DMS153 (cell line): Measurements from ENCODE around the gene SMYD3.
"Not testable (repeated sequence)": the region's sequence is repeated elsewhere in the genome, so short reads cannot be mapped to it uniquely, and the experiment has no call there.

Experiments used
- DNase-seq: peaks from one replicate; lab custom pipeline; 2025; lab: John Stamatoyannopoulos, UW

Gene SMYD3

DNA sequence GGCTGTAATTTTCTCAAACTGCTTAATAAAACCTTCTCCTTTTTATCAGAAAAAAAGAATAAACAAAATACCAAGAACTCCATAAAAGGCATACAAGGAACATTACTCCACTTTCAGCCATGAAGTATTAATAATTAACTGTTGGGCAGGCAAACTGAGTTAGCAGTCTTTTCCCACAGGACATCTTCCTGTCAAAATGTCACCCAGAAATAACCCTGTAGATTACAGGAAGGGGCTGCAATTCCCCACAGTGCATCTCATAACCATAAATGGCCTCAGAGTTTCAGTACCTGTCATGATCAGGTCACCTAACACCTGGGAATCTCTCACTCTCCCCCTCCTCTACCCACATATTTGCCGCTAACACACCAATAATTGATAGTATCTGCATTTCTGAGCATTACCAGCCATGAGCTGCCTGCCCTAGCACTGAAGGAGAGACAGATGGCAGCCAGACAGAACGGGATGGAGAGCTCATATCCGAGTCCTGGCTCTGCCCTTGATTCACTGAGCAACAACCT lies 475.0 kb downstream of the SMYD3 start:
- no peak for DNase-seq

DNA sequence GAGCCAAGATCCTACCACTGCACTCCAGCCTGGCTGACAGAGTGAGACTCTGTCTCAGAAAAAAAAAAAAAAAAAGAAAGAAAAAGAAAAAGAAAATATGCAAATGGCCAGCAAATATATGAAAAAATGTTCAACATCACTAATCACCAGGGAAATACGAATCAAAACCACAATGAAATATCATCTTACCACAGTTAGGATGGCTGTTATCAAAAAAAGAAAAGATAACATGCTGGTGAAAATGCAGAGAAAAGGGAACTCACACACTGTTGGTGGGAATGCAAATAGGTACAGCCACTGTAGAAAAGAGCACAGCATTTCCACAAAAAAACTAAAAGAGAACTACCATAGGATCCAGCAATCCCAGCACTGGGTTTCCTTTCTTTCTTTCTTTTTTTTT lies 477.5 kb downstream of the SMYD3 start:
- no peak for DNase-seq

DNA sequence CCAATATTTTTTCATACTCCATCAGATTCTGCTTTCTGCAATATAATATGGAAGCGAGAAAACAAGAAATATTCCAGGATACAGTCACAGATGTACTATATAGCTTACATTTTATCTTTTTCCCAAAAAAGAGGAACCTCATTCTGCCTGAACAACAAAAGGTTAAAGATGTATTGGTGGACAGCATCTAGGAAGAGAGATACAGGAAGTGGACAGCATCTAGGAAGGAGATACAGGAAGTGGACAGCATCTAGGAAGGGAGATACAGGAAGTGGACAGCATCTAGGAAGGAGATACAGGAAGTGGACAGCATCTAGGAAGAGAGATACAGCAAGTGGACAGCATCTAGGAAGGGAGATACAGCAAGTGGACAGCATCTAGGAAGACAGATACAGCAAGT lies 483.0 kb downstream of the SMYD3 start:
- DNase-seq: not testable (repeated sequence)

DNA sequence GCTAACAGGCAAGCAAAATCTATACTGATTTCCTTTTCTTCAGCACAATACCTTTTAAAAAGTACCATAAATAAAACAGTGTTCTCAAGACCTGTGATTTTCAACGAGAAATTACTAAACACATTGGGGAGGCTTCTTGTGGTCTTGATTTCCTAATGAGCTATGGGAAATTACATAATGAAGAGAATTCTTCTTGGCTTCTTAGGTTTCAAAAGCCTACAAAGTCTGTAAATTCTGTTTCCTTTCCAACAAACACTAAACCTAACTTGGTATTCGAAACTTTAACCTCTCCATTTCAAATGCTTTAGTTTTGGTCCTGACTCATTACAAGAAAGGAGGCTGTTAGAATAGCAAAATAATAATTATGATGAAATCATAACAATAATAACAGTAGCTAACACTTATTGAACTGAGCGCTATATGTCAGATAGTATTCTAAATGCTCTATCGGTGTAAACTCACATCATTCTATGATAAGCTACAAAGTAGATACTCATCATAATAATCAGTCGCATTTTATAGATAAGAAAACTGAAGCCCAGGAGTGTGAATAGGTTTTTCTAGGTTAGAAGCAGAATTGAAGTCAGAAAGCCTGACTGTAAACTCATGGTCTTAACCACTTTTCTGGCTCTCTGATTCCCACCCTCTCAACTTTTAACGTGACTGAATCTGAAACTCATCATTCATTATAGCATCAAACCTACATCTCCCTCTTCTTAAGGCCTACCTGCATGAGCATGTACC lies 486.7 kb downstream of the SMYD3 start:
- no peak for DNase-seq

- no peak for DNase-seq
Measured at GRCh38 chr1:246018146-246018545, 488.9 kb downstream of the SMYD3 start.

GRCh38 chr1:246012341-246012740 lies 494.7 kb downstream of the SMYD3 start:
- peak; percentile 66 for DNase-seq

DNA sequence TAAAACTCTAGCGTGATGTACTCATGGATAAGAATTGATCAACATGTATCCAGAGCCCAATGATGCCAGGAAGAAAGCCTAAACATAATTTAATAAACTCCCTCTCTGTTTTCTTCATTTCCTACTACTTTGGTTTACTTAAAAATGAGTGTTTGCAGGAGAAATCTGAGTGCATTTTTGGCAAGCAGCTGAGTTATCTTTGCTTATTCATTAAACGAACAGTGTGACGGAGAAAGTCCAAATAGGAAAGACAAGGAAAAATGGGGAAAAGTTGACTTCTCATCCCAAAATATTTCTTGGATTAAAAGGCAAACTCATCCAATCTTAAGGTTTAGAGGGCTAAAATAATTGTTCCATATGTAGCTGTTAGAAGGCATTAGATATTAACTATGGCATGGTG lies 496.7 kb downstream of the SMYD3 start:
- no peak for DNase-seq

DNA sequence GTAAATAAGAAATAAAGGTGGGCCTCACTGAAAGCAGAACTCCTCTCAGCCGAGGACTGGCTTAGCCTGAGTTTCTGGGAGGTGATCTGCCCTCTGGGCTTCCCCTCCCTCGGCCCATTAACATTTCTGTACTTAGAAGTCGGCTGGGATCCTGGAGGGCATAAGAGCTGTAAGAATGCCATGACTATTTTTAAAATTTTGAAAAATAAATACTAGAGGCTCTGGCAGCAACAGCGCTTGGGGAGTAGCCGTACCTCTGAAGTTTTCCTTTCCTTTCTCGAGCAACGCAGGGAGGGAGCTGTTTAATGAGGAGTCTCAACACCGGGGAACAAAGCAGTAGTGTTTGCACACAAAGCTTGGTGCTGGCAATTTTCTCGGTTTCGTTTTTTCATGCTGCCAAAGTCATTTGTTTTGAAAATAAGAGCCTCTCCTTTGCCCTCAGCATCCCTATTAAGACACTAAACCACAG lies 498.7 kb downstream of the SMYD3 start:
- peak; percentile 62 for DNase-seq

DNA sequence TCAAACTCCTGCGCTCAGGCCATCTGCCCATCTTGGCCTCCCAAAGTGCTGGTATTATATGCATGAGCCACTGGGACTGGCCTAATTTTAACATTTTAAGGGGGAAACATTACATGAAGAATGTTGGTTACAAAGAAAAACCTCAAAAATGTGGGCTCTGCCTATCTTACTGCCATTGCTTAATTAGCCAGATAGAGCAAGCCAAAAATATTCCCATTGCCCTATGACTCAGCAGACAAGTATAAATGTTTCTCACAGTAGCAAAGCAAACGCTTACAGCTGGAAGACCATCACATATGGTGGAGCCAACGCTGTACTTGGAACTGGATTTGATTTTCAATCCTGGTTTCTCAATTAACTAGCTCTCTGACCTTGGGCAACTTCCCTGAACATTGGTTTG lies 502.0 kb downstream of the SMYD3 start:
- DNase-seq: no peak

DNA sequence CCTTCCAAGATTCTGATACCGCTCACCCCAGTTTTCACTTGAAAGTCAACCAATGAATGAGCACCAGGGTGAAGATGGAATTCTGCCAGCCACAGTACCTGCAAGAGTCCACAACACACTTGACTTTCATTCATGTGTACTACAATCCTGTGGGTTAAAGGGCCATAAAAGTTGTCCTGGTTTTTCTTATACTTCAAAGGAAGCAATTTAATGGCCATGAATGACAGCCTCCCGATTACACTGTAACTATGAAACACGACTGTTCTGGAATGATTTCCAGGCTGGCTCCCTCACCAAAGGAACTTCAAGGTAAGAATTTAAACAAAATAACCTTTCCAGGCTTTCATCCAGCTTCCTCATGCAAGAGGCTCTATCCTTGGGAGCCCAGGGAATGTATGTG lies 502.8 kb downstream of the SMYD3 start:
- no peak for DNase-seq

DNA sequence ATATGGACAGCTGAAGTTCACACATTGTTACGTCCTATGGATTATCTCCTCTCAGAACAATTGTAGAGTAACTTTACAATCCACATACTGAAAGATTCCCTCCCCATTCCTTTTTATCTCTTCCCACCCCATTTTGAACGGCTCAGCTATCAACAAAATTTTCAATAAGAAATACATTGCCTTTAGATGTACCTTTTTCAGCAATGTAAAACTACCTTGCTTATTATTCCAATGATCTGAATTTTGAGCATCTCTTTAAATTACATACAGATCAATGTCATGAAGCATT lies 503.7 kb downstream of the SMYD3 start:
- no peak for DNase-seq

DNA sequence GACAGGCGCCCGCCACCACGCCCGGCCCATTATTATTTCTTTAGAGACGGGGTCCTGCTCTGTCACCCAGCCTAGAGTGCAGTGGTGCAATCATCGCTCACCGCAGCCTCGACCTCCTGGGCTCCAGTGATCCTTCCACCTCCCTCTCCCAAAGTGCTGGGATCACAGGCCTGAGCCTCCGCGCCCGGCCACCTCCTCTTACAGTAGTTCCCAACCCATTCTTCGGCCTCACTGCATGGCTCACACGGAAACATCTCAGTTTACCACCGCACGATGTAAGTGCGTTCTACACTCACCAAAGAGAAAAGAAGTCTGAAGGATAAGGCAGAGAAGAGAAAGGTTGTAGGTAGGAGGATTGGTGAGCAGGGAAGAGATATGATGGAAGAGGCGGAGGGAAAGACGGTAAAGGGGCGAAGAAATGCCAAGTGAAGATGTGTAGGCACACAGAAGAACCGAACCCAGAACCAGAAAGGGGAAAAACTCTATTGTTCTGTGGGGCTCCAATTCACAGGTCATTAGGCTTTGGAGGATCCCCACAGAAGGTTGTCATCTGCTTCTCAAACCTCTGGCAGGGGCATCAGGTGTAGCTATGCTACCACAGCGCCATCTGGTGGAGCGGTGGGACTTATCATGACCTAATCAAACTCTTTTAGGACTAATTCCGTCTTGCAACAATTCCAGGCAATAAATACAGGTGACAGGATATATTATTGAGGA lies 504.2 kb downstream of the SMYD3 start:
- DNase-seq: peak; percentile 77

DNA sequence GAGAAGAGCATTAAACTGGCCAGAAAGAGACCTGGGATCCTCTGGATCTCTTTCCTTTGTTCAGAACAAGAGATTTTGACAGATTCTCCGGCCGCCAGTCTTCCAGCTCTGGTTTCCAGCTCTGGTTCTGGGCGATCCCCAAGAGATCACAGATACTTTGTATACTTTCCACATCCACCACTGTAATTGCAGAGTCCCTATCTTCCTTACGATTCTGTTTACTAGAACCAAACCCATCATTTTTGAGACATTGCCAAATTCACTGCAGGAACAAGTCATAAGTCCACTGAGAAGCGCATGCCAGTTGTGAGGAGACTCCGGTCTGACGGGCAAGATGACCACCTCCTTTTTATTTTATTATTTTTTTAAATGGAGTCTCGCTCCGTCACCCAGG lies 505.2 kb downstream of the SMYD3 start:
- no peak for DNase-seq

GRCh38 chr1:246001142-246001836 lies 505.8 kb downstream of the SMYD3 start:
- DNase-seq: no peak

GRCh38 chr1:246000638-246001015 lies 506.5 kb downstream of the SMYD3 start:
- no peak for DNase-seq

GRCh38 chr1:245999697-246000637 lies 507.1 kb downstream of the SMYD3 start:
- no peak for DNase-seq

DNA sequence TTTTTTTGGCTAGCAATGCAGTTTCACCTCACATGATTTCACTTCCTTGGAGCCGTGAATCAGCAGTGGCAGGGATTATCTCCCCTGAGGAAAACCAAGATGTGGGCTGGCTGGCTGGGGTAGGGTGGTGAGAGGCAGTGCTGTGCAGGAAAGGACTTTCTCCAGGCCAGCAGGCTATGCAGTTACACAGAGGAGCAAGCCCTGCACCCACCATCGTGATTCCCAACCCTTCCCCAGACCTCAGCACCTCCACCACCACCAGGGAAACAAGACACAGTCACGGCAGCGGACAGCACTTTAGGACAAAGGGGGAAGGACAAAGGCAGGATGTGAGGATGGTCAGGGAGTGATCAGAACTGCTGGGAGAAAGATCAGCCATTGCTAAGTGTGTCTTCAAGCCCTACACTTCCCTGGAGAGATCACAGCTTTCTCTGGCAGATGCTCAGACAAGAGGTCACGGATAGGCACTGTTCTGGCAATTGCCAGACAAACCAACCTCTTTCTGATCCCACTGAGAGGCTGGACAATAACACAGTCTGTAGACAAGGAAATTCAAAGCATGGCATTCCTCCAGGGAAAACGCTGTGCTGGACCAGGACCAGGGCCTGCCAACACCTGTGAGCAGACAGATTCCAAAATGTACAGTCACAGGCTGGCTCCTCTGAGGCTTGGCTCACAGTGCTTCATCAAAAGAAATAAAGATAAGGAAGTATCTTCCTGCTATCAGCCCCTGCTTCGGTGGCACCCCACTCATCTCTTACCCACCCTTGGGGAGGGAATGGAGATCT lies 509.4 kb downstream of the SMYD3 start:
- DNase-seq: no peak

DNA sequence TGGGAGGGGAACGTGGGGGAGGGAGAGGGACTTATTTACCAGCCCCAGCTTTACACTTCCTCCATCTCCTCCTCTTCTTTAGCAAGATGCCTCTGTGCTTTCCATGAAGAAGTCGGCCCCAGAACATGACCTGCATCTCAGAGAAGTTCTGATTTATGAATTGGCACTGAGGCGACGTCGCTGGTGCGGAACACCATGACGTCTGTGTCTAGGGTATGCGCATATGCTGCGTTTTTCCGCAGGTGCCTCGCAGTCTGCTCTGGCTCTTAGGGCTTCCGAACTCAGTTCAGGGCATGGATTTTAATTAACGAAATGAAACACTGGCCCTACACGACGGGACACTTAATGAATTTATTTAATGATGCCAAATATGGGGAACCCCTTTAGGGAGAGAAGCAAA lies 510.3 kb downstream of the SMYD3 start:
- no peak for DNase-seq

- DNase-seq: no peak
Measured at GRCh38 chr1:245995474-245995873, 511.6 kb downstream of the SMYD3 start.

GRCh38 chr1:245991266-245991665 lies 515.8 kb downstream of the SMYD3 start:
- DNase-seq: no peak
